Stimulated activated CD8-positive, alpha-beta memory T cell treated with anti-CD3 and anti-CD28 coated beads, Interleukin-7, amount 100 ng/mL, for 1 hour (primary cell): Measurements from ENCODE around the gene SMPD2.
"Not testable (repeated sequence)": the region's sequence is repeated elsewhere in the genome, so short reads cannot be mapped to it uniquely, and the experiment has no call there.

ENCODE experiments used
- DNase-seq, 2 donors: peaks; one replicate each; pipeline ENCODE4 v3.0.0-alpha.2; 2020; ENCODE audit warnings: low read depth in 2 of 2

Gene SMPD2

GRCh38 chr6:109460161-109460829 is 19.8 kb downstream of the SMPD2 start:
- DNase-seq, result no peak

- not testable (repeated sequence) for DNase-seq
Measured at GRCh38 chr6:109461205-109461604, 20.7 kb downstream of the SMPD2 start.

DNA sequence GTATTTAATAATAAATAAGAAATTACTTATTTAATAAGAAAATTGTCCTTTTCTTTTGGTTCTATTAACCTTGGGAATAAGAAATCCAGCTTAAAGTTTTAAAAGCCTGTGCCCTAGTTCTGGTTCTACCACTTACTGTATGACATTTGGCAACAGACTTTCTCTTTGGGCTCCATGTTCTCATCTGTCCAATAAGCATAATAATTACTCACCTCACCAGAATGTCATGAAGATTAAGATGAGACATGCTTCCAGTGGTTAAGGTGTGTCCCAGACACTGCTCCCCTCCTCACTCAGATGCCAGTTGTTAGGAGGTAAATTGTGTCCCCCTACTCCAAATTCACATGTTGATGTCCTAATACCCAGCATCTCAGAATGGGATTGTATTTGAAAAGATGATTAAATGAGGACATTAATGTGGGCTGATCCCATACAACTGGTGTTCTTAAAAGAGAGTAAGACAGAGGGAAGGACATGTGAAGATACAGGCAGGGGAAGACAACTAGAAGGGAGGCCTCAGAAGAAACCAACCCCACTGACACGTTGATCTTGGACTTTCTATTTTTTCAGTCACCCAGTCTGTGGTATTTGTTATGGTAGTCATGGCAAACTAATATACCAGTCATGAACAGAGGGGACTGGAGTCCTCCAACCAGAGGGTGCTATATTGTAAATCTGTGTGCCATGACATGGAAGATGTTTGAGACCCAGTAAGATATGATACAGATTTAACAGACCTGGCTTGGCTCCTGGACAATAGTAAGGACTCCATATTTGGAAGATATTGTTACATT is 21.4 kb downstream of the SMPD2 start:
- no peak for DNase-seq

GRCh38 chr6:109465772-109466171 is 25.2 kb downstream of the SMPD2 start:
- DNase-seq, result no peak

DNA sequence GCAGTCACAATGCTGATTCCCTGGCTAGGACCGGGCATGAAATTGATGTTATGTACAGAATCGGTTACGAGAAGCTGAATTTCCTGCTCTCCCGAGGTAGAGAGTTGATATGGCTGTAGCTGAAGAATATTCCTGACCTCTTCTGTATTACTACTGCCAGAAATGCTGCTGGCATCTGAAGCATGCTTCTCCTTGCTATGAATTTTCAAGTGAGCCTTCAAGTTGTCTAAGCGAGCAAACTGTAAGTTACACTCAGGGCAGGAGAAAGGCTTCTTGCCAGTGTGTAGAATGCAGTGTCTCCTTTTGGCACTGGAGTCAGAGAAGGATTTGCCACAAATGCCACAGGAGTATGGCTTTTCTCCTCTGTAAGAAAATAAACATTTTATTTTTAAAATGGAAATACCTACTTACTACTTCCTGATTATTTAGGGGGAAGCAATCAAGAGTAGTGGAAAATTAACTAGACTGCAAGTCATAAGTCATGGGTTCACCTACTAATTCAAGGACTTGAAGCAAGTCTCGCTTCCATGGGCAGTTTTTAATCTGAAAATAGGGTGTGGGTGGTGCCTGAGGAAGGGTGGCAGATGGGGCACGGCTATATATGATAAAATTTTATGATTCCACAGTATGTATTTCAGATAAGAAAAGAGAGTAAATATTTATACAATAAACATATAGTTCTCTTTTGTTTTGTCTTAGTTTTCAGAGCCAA is 25.8 kb downstream of the SMPD2 start:
- no peak for DNase-seq

DNA sequence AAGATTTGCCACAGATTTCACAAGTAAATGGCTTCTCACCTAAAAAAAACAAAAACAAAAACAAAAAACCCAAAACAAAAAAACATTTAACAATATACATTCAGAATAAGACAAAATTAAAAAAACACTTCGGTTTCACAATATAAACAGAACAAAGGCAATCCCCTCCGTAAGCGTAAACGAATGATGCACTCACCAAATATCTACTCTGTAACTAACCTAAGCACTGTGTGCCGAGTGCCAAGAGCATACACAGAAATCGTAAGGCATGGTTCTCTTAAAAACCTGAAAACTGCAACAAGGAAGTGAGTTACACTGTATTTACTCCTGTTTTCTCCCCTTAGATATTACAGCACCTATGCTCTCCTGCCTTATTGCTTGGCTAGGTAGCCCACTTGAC is 27.2 kb downstream of the SMPD2 start:
- no peak for DNase-seq

- no peak for DNase-seq
Measured at GRCh38 chr6:109469591-109470189, 29.2 kb downstream of the SMPD2 start.

- DNase-seq, result no peak
Measured at GRCh38 chr6:109471105-109471810, 30.7 kb downstream of the SMPD2 start.

GRCh38 chr6:109472132-109472995 is 31.8 kb downstream of the SMPD2 start:
- no peak for DNase-seq

DNA sequence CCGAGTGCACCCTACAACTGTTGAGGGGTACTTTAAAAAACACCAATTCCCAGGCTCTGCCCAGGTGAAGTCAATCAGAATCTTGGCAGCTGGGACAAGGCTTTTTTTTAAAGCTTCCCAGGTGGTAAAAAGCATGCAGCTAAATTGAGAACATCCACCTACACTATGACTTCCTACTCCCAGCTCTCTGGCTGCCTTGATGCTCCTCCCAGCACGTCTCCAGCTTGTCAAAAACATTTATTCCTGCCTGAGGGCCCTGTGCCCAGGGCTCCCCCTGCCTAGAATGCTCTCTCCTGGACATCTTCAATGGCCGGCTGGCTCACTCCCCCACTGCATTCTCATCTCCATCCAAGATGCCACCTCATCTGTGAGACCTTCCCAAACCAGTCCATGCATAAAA is 32.6 kb downstream of the SMPD2 start:
- no peak for DNase-seq

DNA sequence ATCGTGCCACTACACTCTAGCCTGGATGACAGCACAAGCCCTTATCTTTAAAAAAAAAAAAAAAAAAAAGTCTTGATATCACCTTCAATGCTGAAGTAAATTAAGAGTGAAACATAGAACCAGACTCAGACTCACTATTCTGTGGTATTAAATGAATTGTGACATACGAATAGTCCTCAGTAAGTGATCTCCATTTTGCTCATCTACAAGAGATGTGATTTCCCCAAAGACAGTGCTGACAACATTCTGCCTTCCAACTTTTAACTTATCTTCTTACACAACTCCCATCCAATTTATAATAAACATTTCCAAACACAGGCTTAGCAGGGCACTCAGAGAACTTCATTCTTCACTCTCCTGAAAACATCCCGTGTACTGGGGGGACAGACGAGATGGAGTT is 34.5 kb downstream of the SMPD2 start:
- DNase-seq, result no peak

DNA sequence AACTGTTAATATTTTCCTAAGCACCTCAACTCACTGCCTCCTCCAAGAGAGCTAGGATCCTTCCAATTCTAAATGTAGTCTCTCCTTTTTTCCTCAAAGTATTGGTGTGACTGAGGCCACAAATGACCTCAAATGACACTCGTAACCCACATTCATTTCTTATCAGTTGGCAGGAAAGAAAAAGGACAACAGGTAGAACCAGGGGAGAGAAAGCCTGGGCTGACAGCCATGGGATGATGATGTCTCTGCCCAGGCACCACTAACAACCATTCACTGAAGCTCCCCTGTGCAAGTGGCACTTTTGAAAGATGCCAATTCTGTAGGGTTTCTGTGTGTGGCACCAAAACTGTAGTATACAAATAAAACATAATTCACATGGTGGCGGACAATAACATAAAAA is 35.1 kb downstream of the SMPD2 start:
- no peak for DNase-seq

- no peak for DNase-seq
Measured at GRCh38 chr6:109477184-109477583, 36.7 kb downstream of the SMPD2 start.

DNA sequence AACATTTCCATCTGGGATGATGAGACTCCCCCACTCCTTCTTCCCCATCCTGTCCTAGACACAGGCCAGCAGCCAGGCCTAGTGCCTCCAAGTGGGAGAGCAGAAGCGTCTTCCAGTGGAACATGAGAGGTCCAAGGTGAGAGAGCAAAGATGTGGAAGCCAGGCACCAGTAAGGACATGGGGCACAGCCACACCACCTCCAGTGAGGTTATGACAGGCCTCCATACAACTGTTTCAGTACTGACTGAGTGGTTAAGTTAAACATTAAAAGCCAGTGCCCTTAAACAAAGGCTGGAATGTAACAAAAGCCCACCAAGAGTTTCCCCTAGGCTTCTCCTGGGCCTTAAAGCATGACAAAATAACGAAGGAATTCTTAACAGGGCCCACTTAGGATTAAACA is 37.2 kb downstream of the SMPD2 start:
- DNase-seq, result no peak

DNA sequence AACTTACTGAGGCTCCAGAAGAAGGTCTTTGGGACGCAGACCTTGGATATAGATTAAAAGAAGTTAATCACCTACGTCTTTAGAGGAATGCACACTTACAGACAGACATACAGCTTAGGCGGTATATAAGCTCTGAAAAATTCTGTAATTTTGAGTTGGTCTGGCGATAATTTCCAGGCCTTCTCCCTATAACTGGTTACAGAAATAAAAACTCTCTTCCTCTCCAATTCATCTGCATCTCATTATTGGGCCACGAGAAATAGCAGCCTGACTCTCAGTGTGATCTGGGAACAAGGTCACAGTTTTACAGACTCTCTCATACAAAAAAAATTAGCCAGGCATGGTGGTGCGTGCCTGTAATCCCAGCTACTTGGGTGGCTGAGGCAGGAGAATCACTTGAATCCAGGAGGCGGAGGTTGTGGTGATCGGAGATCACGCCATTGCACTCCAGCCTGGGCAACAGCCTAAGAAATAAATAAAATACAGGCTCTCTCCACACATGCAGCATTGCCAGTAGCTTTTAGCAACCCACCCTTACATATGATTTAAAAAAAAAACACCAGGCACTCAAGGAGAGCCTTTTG is 37.8 kb downstream of the SMPD2 start:
- DNase-seq, result no peak

- no peak for DNase-seq
Measured at GRCh38 chr6:109478841-109479624, 38.5 kb downstream of the SMPD2 start.

DNA sequence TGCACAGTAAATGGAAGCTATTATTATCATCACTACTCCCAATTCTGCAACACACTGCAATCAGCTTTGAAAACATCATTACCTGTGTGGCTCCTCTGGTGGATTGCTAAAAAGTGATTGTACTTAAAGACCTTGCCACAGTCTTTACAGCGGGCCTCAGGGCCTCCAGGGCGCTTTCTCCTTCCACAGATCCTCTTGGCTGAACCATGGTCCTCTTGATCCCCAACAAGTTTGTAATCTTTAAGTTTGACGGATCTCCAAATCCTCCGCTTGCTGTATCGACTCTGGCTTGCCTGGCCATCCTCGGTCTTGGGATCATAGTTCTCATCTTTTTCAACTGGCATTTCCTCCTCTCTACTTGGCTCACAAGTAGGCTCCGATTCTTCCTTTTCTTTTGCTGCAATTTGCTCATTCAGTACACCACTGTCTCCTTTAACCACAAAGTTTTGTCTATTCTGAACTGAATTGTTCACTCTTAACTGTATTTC is 40.5 kb downstream of the SMPD2 start:
- no peak for DNase-seq

GRCh38 chr6:109482905-109483734 is 42.6 kb downstream of the SMPD2 start, which contains the start of gene ZBTB24:
Gene ZBTB24, minus strand, starts transcription at chr6:109483219. Its CDS starts 1,193 bp downstream, at chr6:109482026.
- DNase-seq, result peak; percentile 68 to 74

DNA sequence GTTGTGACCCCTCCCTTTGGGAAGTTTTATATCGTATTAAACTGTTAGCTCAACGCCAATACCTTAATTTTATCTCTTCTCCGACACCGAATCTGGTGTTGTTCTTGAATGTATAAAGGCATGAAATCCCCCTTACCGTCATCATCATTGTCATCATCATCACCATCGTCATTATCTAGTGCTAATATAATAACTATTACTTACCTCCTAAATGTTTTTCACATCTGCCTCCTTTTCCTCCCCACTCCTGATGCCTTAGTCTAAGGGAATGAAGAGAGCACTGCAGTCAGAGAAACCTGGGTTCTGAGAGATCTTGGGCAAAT is 43.2 kb downstream of the SMPD2 start:
- DNase-seq, result no peak
